GM19351 (cell line): Measurements from ENCODE around the gene SYAP1.
A peak's percentile ranks its signal among the peaks of the same experiment; 100 is the strongest.
"Not testable (repeated sequence)": the region's sequence is repeated elsewhere in the genome, so short reads cannot be mapped to it uniquely, and the experiment has no call there.

Experiments used
- ATAC-seq: cut with Tn5 transposase; IDR thresholded peaks from one replicate; pipeline ENCODE4 v1.9.1; 2021; ENCODE audit warnings: mild to moderate bottlenecking, moderate library complexity; ENCODE audit not compliant: unreplicated experiment

Gene SYAP1

GRCh38 chrX:16778545-16778944 is 59.1 kb downstream of the SYAP1 start:
- ATAC-seq: no peak

- ATAC-seq: no peak
These were observed 59.6 kb downstream of the SYAP1 start for GRCh38 chrX:16778993-16779392.

GRCh38 chrX:16779815-16780214 is 60.4 kb downstream of the SYAP1 start:
- not testable (repeated sequence) for ATAC-seq

GRCh38 chrX:16783452-16783851 is 64.0 kb downstream of the SYAP1 start:
- ATAC-seq: no peak

GRCh38 chrX:16784440-16784839 is 65.0 kb downstream of the SYAP1 start:
- ATAC-seq: not testable (repeated sequence)

- no peak for ATAC-seq
These were observed 66.1 kb downstream of the SYAP1 start for GRCh38 chrX:16785247-16786138.

GRCh38 chrX:16786139-16786790 is 66.9 kb downstream of the SYAP1 start, which contains the start of gene TXLNG:
TSS of gene TXLNG (plus strand) at chrX:16786466. CDS start at chrX:16786488, 22 bp downstream.
- ATAC-seq: peak; percentile 97

- peak; percentile 31 for ATAC-seq
These were observed 67.7 kb downstream of the SYAP1 start for GRCh38 chrX:16786791-16787735.

GRCh38 chrX:16788477-16788876 is 69.1 kb downstream of the SYAP1 start:
- ATAC-seq: no peak

- ATAC-seq: no peak
These were observed 76.9 kb downstream of the SYAP1 start for GRCh38 chrX:16796298-16796697.

GRCh38 chrX:16797358-16797757 is 77.9 kb downstream of the SYAP1 start:
- no peak for ATAC-seq

- ATAC-seq: no peak
These were observed 78.4 kb downstream of the SYAP1 start for GRCh38 chrX:16797841-16798240.

GRCh38 chrX:16804923-16805464 is 85.6 kb downstream of the SYAP1 start:
- ATAC-seq: peak; percentile 89

GRCh38 chrX:16807548-16807947 is 88.1 kb downstream of the SYAP1 start:
- no peak for ATAC-seq

GRCh38 chrX:16807976-16808542 is 88.6 kb downstream of the SYAP1 start:
- no peak for ATAC-seq

GRCh38 chrX:16814597-16814996 is 95.2 kb downstream of the SYAP1 start:
- no peak for ATAC-seq
